Activated T-helper 1 cell treated with anti-CD3 and anti-CD28 coated beads, Interleukin-12 subunit alpha, Interleukin-12 subunit beta, Interleukin-2, Interleukin-4 antibody, amounts not matched to agents 30 ng/mL and 10 ng/mL and 1 ng/mL, durations not matched to agents 14 hours and 24 hours and 36 hours (primary cell): ENCODE measurements around the gene KRTAP7-1. TPM values are rescaled to one million over a fixed set of nuclear protein-coding genes. Genes with fewer than 3 reads are reported as not detected.

Experiments used
- total RNA-seq: library from RNA; stranded (reverse); gene quantifications from 2 replicates; pipeline ENCODE4 v1.2.3, GENCODE V29; 2022

Gene KRTAP7-1
- total RNA-seq, 1 donor from 2014 or later = not detected

Other genes with a start within 250 kb of the KRTAP7-1 start
- not detected in 2 replicates for gene KRTAP22-2, start 239.4 kb downstream of the KRTAP7-1 start, total RNA-seq
- gene KRTAP6-3, start 237.3 kb downstream of the KRTAP7-1 start, total RNA-seq = not detected in 2 replicates
- not detected in 2 replicates for gene KRTAP6-2, start 230.9 kb downstream of the KRTAP7-1 start, total RNA-seq
- not detected in 2 replicates for gene KRTAP22-1, start 228.7 kb downstream of the KRTAP7-1 start, total RNA-seq
- gene KRTAP6-1, start 215.8 kb downstream of the KRTAP7-1 start, total RNA-seq = not detected in 2 replicates
- not detected in 2 replicates for gene KRTAP20-1, start 213.3 kb downstream of the KRTAP7-1 start, total RNA-seq
- gene KRTAP20-4, start 209.1 kb downstream of the KRTAP7-1 start, total RNA-seq = not detected in 2 replicates
- not detected in 2 replicates for gene KRTAP20-2, start 194.6 kb downstream of the KRTAP7-1 start, total RNA-seq
- not detected in 2 replicates for gene KRTAP20-3, start 186.9 kb downstream of the KRTAP7-1 start, total RNA-seq
- gene KRTAP21-3, start 111.0 kb downstream of the KRTAP7-1 start, total RNA-seq = not detected in 2 replicates
- not detected in 2 replicates for gene KRTAP21-2, start 82.5 kb downstream of the KRTAP7-1 start, total RNA-seq
- gene KRTAP21-1, start 74.3 kb downstream of the KRTAP7-1 start, total RNA-seq = not detected in 2 replicates
- not detected in 2 replicates for gene KRTAP8-1, start 16.5 kb downstream of the KRTAP7-1 start, total RNA-seq
- gene KRTAP11-1, start 51.8 kb upstream of the KRTAP7-1 start, total RNA-seq = not detected in 2 replicates
- gene KRTAP19-8, start 208.7 kb upstream of the KRTAP7-1 start, total RNA-seq = not detected in 2 replicates